AG04449 (cell line): Measurements from ENCODE around the gene AHSG.
"Not testable (repeated sequence)": the region's sequence is repeated elsewhere in the genome, so short reads cannot be mapped to it uniquely, and the experiment has no call there.

Experiments used
- CTCF ChIA-PET: fragments of 350-600 bp; formaldehyde crosslinking; extraction: SDS; loops from one replicate; lab custom pipeline; 2021; ENCODE audit warnings: antibody characterized with exemption; lab: Yijun Ruan, JAX
- POLR2A ChIA-PET: fragments of 400-600, 350-600 bp; formaldehyde crosslinking; extraction: SDS; loops from one replicate; lab custom pipeline; 2020; ENCODE audit warnings: antibody characterized with exemption, inconsistent platforms; lab: Yijun Ruan, JAX
- DNase-seq: peaks from one replicate; pipeline ENCODE4 v3.0.0-alpha.2; 2010; ENCODE audit warnings: low read depth, low spot score
- H3K4me3 ChIP-seq: 2 replicates; pipeline ENCODE4 v1.5.1; 2011; ENCODE audit warnings: low read depth, mild to moderate bottlenecking, control low read depth, low read length
- TF ChIP-seq, protein P1 (sequence below): IDR thresholded peaks from one replicate; pipeline ENCODE4 v1.5.1; 2011; ENCODE audit warnings: mild to moderate bottlenecking, moderate library complexity, low read length, control low read depth, inconsistent platforms; ENCODE audit not compliant: insufficient read depth; ENCODE audit errors: missing control alignments

Gene AHSG

DNA sequence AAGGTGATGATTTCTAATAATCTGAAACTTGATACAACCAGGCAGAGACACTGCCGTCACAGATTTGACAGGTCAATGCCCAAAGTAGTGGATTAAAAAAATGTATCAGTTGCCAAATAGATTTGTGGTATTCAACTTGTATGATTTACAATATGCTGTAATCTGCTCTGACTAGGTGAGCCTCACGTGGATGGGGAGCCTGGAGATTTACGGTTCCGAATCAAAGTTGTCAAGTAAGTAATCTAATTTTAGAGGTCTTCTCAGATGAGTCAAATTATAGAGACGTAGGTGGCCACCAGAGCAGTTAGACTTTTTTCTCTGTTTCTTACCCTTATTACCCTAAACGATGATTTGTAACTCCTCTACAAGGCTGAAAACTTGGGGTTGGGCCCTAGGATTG is 30.3 kb upstream of the AHSG start:
- POLR2A ChIA-PET: interaction anchor here (0.9 kb wide), 1 partner anchor 201 kb away, joined by 5 read pairs; the partner anchor contains the start of gene EIF4A2
- no peak for DNase-seq
- CTCF ChIA-PET: interaction anchor here (1.2 to 16.7 kb wide), 3 partner anchors 10 to 239 kb away, joined by 5 to 123 read pairs (median 8); partner anchors contain the start of gene AHSG
- TF ChIP-seq, protein P1, sequence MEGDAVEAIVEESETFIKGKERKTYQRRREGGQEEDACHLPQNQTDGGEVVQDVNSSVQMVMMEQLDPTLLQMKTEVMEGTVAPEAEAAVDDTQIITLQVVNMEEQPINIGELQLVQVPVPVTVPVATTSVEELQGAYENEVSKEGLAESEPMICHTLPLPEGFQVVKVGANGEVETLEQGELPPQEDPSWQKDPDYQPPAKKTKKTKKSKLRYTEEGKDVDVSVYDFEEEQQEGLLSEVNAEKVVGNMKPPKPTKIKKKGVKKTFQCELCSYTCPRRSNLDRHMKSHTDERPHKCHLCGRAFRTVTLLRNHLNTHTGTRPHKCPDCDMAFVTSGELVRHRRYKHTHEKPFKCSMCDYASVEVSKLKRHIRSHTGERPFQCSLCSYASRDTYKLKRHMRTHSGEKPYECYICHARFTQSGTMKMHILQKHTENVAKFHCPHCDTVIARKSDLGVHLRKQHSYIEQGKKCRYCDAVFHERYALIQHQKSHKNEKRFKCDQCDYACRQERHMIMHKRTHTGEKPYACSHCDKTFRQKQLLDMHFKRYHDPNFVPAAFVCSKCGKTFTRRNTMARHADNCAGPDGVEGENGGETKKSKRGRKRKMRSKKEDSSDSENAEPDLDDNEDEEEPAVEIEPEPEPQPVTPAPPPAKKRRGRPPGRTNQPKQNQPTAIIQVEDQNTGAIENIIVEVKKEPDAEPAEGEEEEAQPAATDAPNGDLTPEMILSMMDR: no peak
- no peak overlapping the region for H3K4me3 ChIP-seq

DNA sequence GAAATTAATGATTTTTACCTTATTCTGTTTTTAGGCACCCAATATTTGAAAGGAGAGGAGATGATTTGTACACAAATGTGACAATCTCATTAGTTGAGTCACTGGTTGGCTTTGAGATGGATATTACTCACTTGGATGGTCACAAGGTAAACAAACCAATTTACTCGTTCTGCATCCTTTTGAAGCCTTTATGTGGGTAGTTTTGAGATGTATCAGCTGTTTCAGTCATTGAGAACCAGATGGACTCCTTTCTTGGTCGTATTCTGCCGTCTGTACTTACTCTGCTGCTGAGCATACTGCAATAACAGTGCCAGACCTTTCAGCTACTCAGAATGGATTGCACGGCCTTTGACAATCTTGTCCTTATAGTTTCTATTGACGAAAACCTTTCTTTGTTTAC is 29.0 kb upstream of the AHSG start:
- H3K4me3 ChIP-seq: no peak overlapping the region
- CTCF ChIA-PET: interaction anchor here (0.9 to 16.7 kb wide), 4 partner anchors 11 to 238 kb away, joined by 3 to 123 read pairs (median 6); partner anchors contain the start of gene AHSG
- DNase-seq: no peak
- POLR2A ChIA-PET: no interaction called here
- TF ChIP-seq, protein P1: no peak

DNA sequence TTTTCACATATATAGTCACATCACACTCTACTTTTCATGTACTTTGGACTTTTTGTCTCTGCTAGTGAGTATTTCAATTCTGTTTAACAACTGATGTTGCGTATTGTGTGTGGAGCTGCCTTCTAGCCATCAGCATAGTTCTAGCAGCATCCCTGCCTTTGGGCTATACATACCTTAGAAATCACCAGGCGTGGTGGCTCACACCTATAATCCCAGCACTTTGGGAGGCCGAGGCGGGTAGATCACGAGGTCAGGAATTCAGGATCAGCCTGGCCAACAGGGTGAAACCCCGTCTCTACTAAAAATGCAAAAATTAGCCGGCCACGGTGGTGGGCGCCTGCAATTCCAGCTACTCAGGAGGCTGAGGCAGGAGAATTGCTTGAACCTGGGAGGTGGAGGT is 26.6 kb upstream of the AHSG start:
- CTCF ChIA-PET: interaction anchor here (1.0 to 16.7 kb wide), 2 partner anchors 30 to 36 kb away, joined by 3 to 123 read pairs; partner anchors contain the start of gene AHSG
- H3K4me3 ChIP-seq, POLR2A ChIA-PET, DNase-seq: not testable (repeated sequence)

DNA sequence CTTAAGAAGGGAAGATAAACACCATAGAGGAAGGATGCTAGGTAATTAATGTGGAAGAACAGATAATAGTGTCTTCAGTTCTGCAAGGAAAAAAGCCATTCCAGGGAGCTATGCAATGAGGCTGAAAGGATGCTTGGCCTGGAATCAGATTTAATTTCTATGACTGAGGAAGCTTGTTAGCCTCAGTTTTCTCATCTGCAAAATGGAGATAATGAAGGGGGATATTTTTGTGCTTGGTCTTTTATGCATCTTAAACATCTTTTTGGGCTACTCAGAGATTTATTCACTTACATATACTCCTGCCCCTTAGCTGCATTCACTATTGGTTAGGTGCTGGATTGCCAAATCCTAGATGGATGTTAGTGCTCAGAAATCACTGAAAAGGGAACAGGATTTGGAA is 25.7 kb upstream of the AHSG start:
- CTCF ChIA-PET: interaction anchor here (1.0 to 16.7 kb wide), 4 partner anchors 19 to 644 kb away, joined by 3 to 123 read pairs (median 3); partner anchors contain the start of gene AHSG
- POLR2A ChIA-PET: interaction anchor here (0.9 kb wide), 1 partner anchor 11 kb away, joined by 3 read pairs; no protein-coding TSS in a partner anchor
- no peak for DNase-seq
- H3K4me3 ChIP-seq: no peak overlapping the region
- TF ChIP-seq, protein P1: no peak

DNA sequence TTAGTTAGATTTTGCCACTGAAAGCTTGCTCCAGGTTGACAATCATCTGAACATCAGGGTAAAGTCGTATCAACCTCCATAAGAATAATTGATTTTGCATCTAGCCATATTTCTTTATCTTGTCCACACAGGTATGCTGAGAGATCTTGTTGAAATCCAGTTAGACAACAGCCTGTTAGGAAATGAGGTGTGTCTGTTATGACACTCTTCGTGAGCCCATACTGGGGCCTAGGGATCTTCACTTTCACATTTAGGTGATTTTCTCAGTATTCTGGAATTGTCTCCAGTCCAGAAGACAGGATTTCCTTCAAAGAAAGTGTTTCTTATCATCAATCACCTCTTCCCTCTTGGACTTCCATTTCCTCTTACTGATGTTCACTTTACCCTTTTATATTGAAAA is 24.2 kb upstream of the AHSG start:
- POLR2A ChIA-PET: no interaction called here
- CTCF ChIA-PET: interaction anchor here (16.7 kb wide), 1 partner anchor 27 kb away, joined by 123 read pairs; the partner anchor contains the start of gene AHSG
- no peak for DNase-seq
- H3K4me3 ChIP-seq: no peak overlapping the region
- TF ChIP-seq, protein P1: no peak

DNA sequence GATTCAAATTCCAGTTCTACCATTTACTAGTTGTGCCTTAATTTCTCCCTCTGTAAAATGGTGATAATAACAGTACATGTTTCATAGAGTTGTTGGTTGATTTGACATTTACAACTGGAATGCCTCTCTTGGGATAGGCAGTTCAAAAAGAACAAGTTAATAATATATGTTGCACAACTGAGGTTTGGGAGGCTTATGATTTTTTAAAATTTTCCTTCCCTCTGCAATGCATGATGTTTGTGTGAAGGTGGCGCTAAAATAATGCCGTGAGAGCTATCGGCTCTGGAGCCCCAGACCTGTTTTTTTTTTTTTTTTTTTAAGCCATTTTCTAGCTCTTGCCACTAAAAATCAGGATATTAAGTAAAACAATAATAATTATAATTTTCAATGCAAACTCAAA is 23.7 kb upstream of the AHSG start:
- CTCF ChIA-PET: interaction anchor here (16.7 kb wide), 1 partner anchor 27 kb away, joined by 123 read pairs; the partner anchor contains the start of gene AHSG
- POLR2A ChIA-PET: interaction anchor here (0.7 kb wide), 1 partner anchor 218 kb away, joined by 4 read pairs; no protein-coding TSS in a partner anchor
- no peak for DNase-seq

More for the DNA sequence above, 23.7 kb upstream of the AHSG start:
- H3K4me3 ChIP-seq: no peak overlapping the region
- TF ChIP-seq, protein P1: peak; percentile 7
